Heart right ventricle (tissue), 16 donors: ENCODE data around the gene MVB12B. TPM values are rescaled to one million over a fixed set of nuclear protein-coding genes. Genes with fewer than 3 reads are reported as not detected.
"Not testable (repeated sequence)": the region's sequence is repeated elsewhere in the genome, so short reads cannot be mapped to it uniquely, and the experiment has no call there.

Experiments used
- ATAC-seq, 8 donors: fragments of 200-7000 bp; cut with Tn5 transposase; one replicate each; pipeline ENCODE4 v1.9.1; 2020; ENCODE audit warnings: mild to moderate bottlenecking in 8 of 8, moderate library complexity in 8 of 8, moderate number of reproducible peaks in 1 of 8
- DNase-seq, 2 donors: peaks; one replicate each; pipeline ENCODE4 v3.0.0-alpha.2; 2020
- H3K27ac ChIP-seq, 10 donors: fragments of 200-600 bp; sonication (generic) in 2 of 10; one replicate each; pipeline versions ENCODE4 v1.5.0 to v1.8.0; 2020 to 2022; ENCODE audit warnings: mild to moderate bottlenecking in 3 of 10
- H3K27me3 ChIP-seq, 7 donors: fragments of 200-600 bp; one replicate each; pipeline ENCODE4 v1.8.0; 2021 to 2022; ENCODE audit warnings: mild to moderate bottlenecking in 2 of 7
- H3K36me3 ChIP-seq, 9 donors: fragments of 200-600 bp; sonication (generic) in 1 of 9; one replicate each; pipeline versions ENCODE4 v1.5.0 to v1.8.0; 2020 to 2022; ENCODE audit warnings: mild to moderate bottlenecking in 2 of 9
- H3K4me1 ChIP-seq, 9 donors: fragments of 200-600 bp; sonication (generic) in 1 of 9; one replicate each; pipeline versions ENCODE4 v1.5.0 to v1.8.0; 2020 to 2022; ENCODE audit warnings: mild to moderate bottlenecking in 4 of 9
- H3K4me3 ChIP-seq, 10 donors: fragments of 200-600 bp; sonication (generic) in 2 of 10; one replicate each; pipeline versions ENCODE4 v1.5.0 to v1.8.0; 2020 to 2022; ENCODE audit warnings: mild to moderate bottlenecking in 7 of 10, moderate library complexity in 2 of 10
- H3K9me3 ChIP-seq, 11 donors: fragments of 200-600 bp in 10 of 11; sonication (generic) in 2 of 11; one replicate each; pipeline versions ENCODE4 v1.5.0 to v1.8.0; 2013 to 2022; ENCODE audit warnings: mild to moderate bottlenecking in 2 of 11, control low read depth in 1 of 11, moderate library complexity in 1 of 11
- WGBS, 2 donors: extraction: QIAGEN DNeasy Blood & Tissue Kit; methylation state at CpG; one replicate each; pipeline ENCODE4 v1.1.7; 2013; ENCODE audit warnings: inconsistent platforms in 1 of 2; 5-methylcytosine and 5-hydroxymethylcytosine counted together
- intact Hi-C, 10 donors: fragments of 100-400 bp; cut with DNase I; formaldehyde crosslinking; loops; one replicate each; pipeline versions ENCODE4 v1.11.1 to v1.14.2; 2022
- polyA plus RNA-seq, 2 donors: library from polyadenylated mRNA; stranded (reverse); fragments of 200-250 nt; gene quantifications; one replicate each; pipeline ENCODE4 v1.2.3, GENCODE V29; 2013
- total RNA-seq, 10 donors: library from RNA; stranded (reverse); fragmentation: NEBNext Ultra II Directional in 3 of 10; extraction: Animal tissue kit (Norgen Biotek cat#: 25700) in 3 of 10; gene quantifications; one replicate each; pipeline versions ENCODE4 v1.2.1 to v1.2.4, GENCODE V29; 2021 to 2023
- TF ChIP-seq, protein P1 (sequence below), 9 donors: fragments of 200-600 bp; sonication (generic) in 2 of 9; IDR thresholded peaks; one replicate each; pipeline versions ENCODE4 v1.5.0 to v1.8.0; 2021 to 2022; ENCODE audit warnings: antibody characterized with exemption in 9 of 9, mild to moderate bottlenecking in 5 of 9, moderate library complexity in 1 of 9
- donor health status: Arrhythmogenic right ventricular cardiomyopathy.
- donor health status: ischemic (EF 13 %, LVEDD 7.1; RV severe dilation, severe dysfunction).
- donor health status: healthy with polysubstance abuse.
- donor health status: DM: no; HTN: yes; CAD: no.
- donor health status: DM: no; HTN: no; CAD: no.
- donor health status: ischemic (EF 25% LVEDD 6.9; RV normal size, moderate dysfunction).
- donor health status: ischemic (EF 25% LVEDD 5.7; RV mildly dilated, moderate dysfunction).
- donor health status: healthy.
- donor health status: DM: yes; HTN: yes; CAD: no.
- donor health status: Ischemic cardiomyopathy.
- donor health status: ischemic (EF 35%, LVEDD 5.7; RV mildly dilated, moderate dysfunction).
- donor health status: nonischemic (EF 11% LVEDD 7.7; RV severe dilation, severe dysfunction).
- donor health status: DM: yes; HTN: yes; CAD: no.
- donor health status: PGD.
- donor health status: ischemic (EF 29% LVEDD 5.4; RV normal size, mild dysfunction).
- donor health status: nonischemic (EF 23%, LVEDD 6.1; RV moderate dilation, normal function).

MVB12B gene
- total and polyA plus RNA-seq, 12 donors: 2.8 to 16.5 (median 10.6) TPM

GRCh38 chr9:126472948-126473298 is 146.3 kb downstream of the MVB12B start:
- Histone ChIP-seq H3K4me1 (peaks cover 0 to 68% (median 0%) of the 10 kb centered on the region in 9 donors), H3K9me3 (no peaks in the 10 kb centered on the region), H3K36me3 (peaks cover 0 to 16% (median 0%) of the 10 kb centered on the region in 9 donors), H3K4me3 (no peak overlapping the region), H3K27ac (no peak overlapping the region), H3K27me3 (no peaks in the 10 kb centered on the region)
- TF ChIP-seq, protein P1, sequence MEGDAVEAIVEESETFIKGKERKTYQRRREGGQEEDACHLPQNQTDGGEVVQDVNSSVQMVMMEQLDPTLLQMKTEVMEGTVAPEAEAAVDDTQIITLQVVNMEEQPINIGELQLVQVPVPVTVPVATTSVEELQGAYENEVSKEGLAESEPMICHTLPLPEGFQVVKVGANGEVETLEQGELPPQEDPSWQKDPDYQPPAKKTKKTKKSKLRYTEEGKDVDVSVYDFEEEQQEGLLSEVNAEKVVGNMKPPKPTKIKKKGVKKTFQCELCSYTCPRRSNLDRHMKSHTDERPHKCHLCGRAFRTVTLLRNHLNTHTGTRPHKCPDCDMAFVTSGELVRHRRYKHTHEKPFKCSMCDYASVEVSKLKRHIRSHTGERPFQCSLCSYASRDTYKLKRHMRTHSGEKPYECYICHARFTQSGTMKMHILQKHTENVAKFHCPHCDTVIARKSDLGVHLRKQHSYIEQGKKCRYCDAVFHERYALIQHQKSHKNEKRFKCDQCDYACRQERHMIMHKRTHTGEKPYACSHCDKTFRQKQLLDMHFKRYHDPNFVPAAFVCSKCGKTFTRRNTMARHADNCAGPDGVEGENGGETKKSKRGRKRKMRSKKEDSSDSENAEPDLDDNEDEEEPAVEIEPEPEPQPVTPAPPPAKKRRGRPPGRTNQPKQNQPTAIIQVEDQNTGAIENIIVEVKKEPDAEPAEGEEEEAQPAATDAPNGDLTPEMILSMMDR (IDR thresholded peaks at IDR 0.05): no peak
- WGBS, 2 donors: 90 to 95% methylated on average over 3 of the region's 3 CpGs
- no peak for ATAC-seq
- DNase-seq: no peak
- intact Hi-C loops: no loop called here

GRCh38 chr9:126474206-126474765 is 147.7 kb downstream of the MVB12B start:
- intact Hi-C loops: no loop called here
- Histone ChIP-seq H3K27me3 (no peaks in the 10 kb centered on the region), H3K9me3 (no peaks in the 10 kb centered on the region), H3K4me3 (no peak overlapping the region), H3K4me1 (peaks cover 0 to 54% (median 0%) of the 10 kb centered on the region in 9 donors), H3K36me3 (peaks cover 0 to 9% (median 0%) of the 10 kb centered on the region in 9 donors), H3K27ac (no peak overlapping the region)
- TF ChIP-seq, protein P1 (IDR thresholded peaks at IDR 0.05): no peak
- ATAC-seq (no peak), DNase-seq (no peak)
- 83 to 95% methylated on average over 7 of the region's 7 CpGs for WGBS, 2 donors

DNA sequence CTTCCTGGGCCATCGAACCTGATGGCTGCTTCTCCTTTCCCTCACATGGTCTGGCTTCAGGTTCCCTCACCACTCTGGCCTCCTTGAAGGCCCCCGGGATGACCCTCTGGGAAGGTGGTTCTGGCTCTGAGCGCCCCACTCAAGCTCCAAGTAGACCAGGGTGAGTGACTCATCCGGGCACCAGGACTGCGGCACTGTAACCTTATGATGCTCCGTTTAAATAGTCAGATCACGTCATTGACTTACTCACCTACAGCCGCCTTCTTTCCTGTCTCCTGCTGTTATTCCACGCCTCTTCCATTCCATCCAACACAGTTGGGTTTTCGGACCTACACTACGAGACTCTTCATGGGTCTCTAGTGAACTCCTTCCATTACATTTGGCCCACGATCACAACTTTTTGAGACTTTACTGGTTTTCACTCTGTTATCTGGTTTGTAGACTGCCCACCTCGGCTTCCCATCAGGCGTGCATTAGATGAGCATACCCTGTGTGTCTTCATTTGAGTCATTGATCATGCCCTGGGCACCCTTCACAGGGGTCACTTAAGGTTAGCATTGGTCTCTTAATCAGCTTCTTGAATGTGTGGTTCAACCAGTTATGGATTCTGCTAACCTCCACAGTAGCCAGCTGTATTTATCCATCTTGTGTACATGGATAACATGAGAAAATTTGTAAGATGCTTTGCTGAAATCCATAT is 148.3 kb downstream of the MVB12B start:
- ATAC-seq: no peak
- Histone ChIP-seq H3K27me3 (no peaks in the 10 kb centered on the region), H3K27ac (no peak overlapping the region), H3K36me3 (peaks cover 0 to 6% (median 0%) of the 10 kb centered on the region in 9 donors), H3K9me3 (no peaks in the 10 kb centered on the region), H3K4me1 (peaks cover 0 to 48% (median 0%) of the 10 kb centered on the region in 9 donors), H3K4me3 (no peak overlapping the region)
- no peak for DNase-seq
- intact Hi-C loops: no loop called here
- WGBS, 2 donors: 96 to 97% methylated on average over 14 of the region's 14 CpGs
- TF ChIP-seq, protein P1 (IDR thresholded peaks at IDR 0.05): no peak

GRCh38 chr9:126475933-126476555 is 149.4 kb downstream of the MVB12B start:
- ATAC-seq: no peak
- intact Hi-C loops: no loop called here
- no peak overlapping the region for H3K27ac ChIP-seq
- H3K36me3 ChIP-seq: peaks cover 0 to 17% (median 0%) of the 10 kb centered on the region in 9 donors
- H3K4me1 ChIP-seq: peaks cover 0 to 37% (median 0%) of the 10 kb centered on the region in 9 donors
- no peak for DNase-seq
- H3K4me3 ChIP-seq: no peak overlapping the region
- TF ChIP-seq, protein P1 (IDR thresholded peaks at IDR 0.05): no peak
- 91 to 92% methylated on average over 12 of the region's 12 CpGs for WGBS, 2 donors
- no peaks in the 10 kb centered on the region for H3K27me3 ChIP-seq
- no peaks in the 10 kb centered on the region for H3K9me3 ChIP-seq

DNA sequence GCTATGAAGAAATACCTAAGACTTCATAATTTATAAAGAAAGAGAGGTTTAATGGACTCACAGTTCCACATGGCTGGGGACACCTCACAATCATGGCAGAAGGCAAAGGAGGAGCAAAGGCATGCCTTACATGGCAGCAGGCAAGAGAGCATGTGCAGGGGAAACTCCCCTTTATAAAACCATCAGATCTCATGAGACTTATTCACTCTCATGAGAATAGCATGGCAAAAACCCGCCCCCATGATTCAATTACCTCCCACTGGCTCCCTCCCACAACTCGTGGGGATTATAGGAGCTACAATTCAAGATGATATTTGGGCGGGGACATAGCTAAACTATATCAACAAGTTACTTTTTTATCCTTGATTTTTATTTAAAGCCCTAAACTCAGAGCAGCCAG is 150.8 kb downstream of the MVB12B start:
- DNase-seq: not testable (repeated sequence)
- 84 to 88% methylated on average over 3 of the region's 3 CpGs for whole genome bisulfite sequencing, 2 donors

More for the DNA sequence above, 150.8 kb downstream of the MVB12B start:
- H3K9me3 ChIP-seq, H3K27ac ChIP-seq, ATAC-seq, H3K27me3 ChIP-seq, H3K4me3 ChIP-seq, intact Hi-C loops: not testable (repeated sequence)
- Histone ChIP-seq H3K36me3 (peaks cover 0 to 30% (median 0%) of the 10 kb centered on the region in 9 donors), H3K4me1 (peaks cover 0 to 23% (median 0%) of the 10 kb centered on the region in 9 donors)
